HEK293 (cell line): Measurements from ENCODE around the gene TEX19.

Experiments used
- CTCF ChIA-PET: fragments of 350-600 bp; formaldehyde crosslinking; extraction: SDS; loops from one replicate; lab custom pipeline; 2021; ENCODE audit warnings: antibody characterized with exemption; lab: Yijun Ruan, JAX
- POLR2A ChIA-PET: fragments of 300-600 bp; formaldehyde crosslinking; extraction: SDS; loops from one replicate; lab custom pipeline; 2020; ENCODE audit warnings: antibody characterized with exemption, inconsistent platforms; lab: Yijun Ruan, JAX
- H3K27ac ChIP-seq: fragments of 200-500 bp; sonication (Bioruptor generic); 2 replicates; pipeline ENCODE4 v1.5.1; 2014; ENCODE audit warnings: low read depth, low read length, control low read depth, inconsistent platforms; ENCODE audit errors: extremely low read depth
- H3K36me3 ChIP-seq, 2 experiments: fragments of 200-500 bp in 1 of 2; sonication (Bioruptor generic) in 1 of 2; 1 replicate in 1 of 2; 2 replicates in 1 of 2; pipeline ENCODE4 v1.5.1; 2014 to 2017; ENCODE audit warnings: inconsistent platforms in 2 of 2, low read length in 2 of 2; ENCODE audit not compliant: control insufficient read depth in 2 of 2, insufficient read depth in 1 of 2
- H3K4me1 ChIP-seq: fragments of 200-500 bp; sonication (Bioruptor generic); 2 replicates; pipeline ENCODE4 v1.5.1; 2014; ENCODE audit warnings: mild to moderate bottlenecking, low read length, inconsistent platforms; ENCODE audit not compliant: control insufficient read depth, insufficient read depth
- H3K4me3 ChIP-seq: 2 replicates; pipeline ENCODE4 v1.5.1; 2011; ENCODE audit warnings: low read depth, mild to moderate bottlenecking, control low read depth, low read length, moderate library complexity
- H3K9me3 ChIP-seq: fragments of 200-500 bp; sonication (Bioruptor generic); 2 replicates; pipeline ENCODE4 v1.5.1; 2014; ENCODE audit warnings: low read depth, low read length, inconsistent platforms; ENCODE audit not compliant: control insufficient read depth, insufficient read depth
- INSM2 ChIP-seq: fragments of 450-650 bp; formaldehyde crosslinking; IDR thresholded peaks from 2 replicates; pipeline ENCODE4 v1.5.1; 2016; ENCODE audit warnings: missing biosample characterization, missing genetic modification characterization
- PRDM4 ChIP-seq: fragments of 450-650 bp; formaldehyde crosslinking; IDR thresholded peaks from 2 replicates; pipeline ENCODE4 v1.5.1; 2017; ENCODE audit warnings: missing biosample characterization, missing genetic modification characterization
- ZBTB6 ChIP-seq: fragments of 450-650 bp; formaldehyde crosslinking; IDR thresholded peaks from 2 replicates; pipeline ENCODE4 v1.5.1; 2017; ENCODE audit warnings: missing biosample characterization, missing genetic modification characterization
- ZFHX2 ChIP-seq: fragments of 450-650 bp; formaldehyde crosslinking; conservative IDR thresholded peaks from 2 replicates; pipeline ENCODE4 v1.5.1; 2016; ENCODE audit warnings: missing biosample characterization, missing genetic modification characterization
- ZFP37 ChIP-seq: fragments of 450-650 bp; formaldehyde crosslinking; IDR thresholded peaks from 2 replicates; pipeline ENCODE4 v1.5.1; 2016; ENCODE audit warnings: missing biosample characterization, missing genetic modification characterization
- ZFP41 ChIP-seq: fragments of 450-650 bp; formaldehyde crosslinking; IDR thresholded peaks from 2 replicates; pipeline ENCODE4 v1.5.1; 2016; ENCODE audit warnings: missing biosample characterization, missing genetic modification characterization, borderline replicate concordance
- ZIC2 ChIP-seq: fragments of 450-650 bp; formaldehyde crosslinking; IDR thresholded peaks from 2 replicates; pipeline ENCODE4 v1.5.1; 2016; ENCODE audit warnings: missing biosample characterization, missing genetic modification characterization
- ZNF184 ChIP-seq: fragments of 450-650 bp; IDR thresholded peaks from 2 replicates; pipeline ENCODE4 v1.5.1; 2018; ENCODE audit warnings: missing biosample characterization, mild to moderate bottlenecking, missing genetic modification characterization
- ZNF248 ChIP-seq: fragments of 450-650 bp; formaldehyde crosslinking; IDR thresholded peaks from 2 replicates; pipeline ENCODE4 v1.5.1; 2017; ENCODE audit warnings: missing biosample characterization, missing genetic modification characterization
- ZNF335 ChIP-seq: fragments of 450-650 bp; formaldehyde crosslinking; conservative IDR thresholded peaks from 2 replicates; pipeline ENCODE4 v1.5.1; 2016; ENCODE audit warnings: missing biosample characterization, missing genetic modification characterization
- ZNF37A ChIP-seq: fragments of 450-650 bp; IDR thresholded peaks from 2 replicates; pipeline ENCODE4 v1.5.1; 2018; ENCODE audit warnings: missing biosample characterization, missing genetic modification characterization
- ZNF473 ChIP-seq: fragments of 450-650 bp; formaldehyde crosslinking; IDR thresholded peaks from 2 replicates; pipeline ENCODE4 v1.5.1; 2017; ENCODE audit warnings: missing biosample characterization, missing genetic modification characterization
- ZNF514 ChIP-seq: fragments of 450-650 bp; formaldehyde crosslinking; IDR thresholded peaks from 2 replicates; pipeline ENCODE4 v1.5.1; 2016; ENCODE audit warnings: missing biosample characterization, missing genetic modification characterization
- ZNF560 ChIP-seq: fragments of 450-650 bp; formaldehyde crosslinking; IDR thresholded peaks from 2 replicates; pipeline ENCODE4 v1.5.1; 2017; ENCODE audit warnings: missing biosample characterization, missing genetic modification characterization, borderline replicate concordance
- ZNF600 ChIP-seq: fragments of 450-650 bp; formaldehyde crosslinking; IDR thresholded peaks from 2 replicates; pipeline ENCODE4 v1.5.1; 2016; ENCODE audit warnings: missing biosample characterization, missing genetic modification characterization
- ZNF621 ChIP-seq: fragments of 450-650 bp; formaldehyde crosslinking; IDR thresholded peaks from 2 replicates; pipeline ENCODE4 v1.5.1; 2017; ENCODE audit warnings: missing biosample characterization, missing genetic modification characterization
- ZNF645 ChIP-seq: fragments of 450-650 bp; formaldehyde crosslinking; IDR thresholded peaks from 2 replicates; pipeline ENCODE4; 2016; ENCODE audit warnings: missing biosample characterization, missing genetic modification characterization
- ZNF660 ChIP-seq: fragments of 450-650 bp; IDR thresholded peaks from 2 replicates; pipeline ENCODE4 v1.5.1; 2018; ENCODE audit warnings: missing biosample characterization, mild to moderate bottlenecking, missing genetic modification characterization
- ZNF76 ChIP-seq: fragments of 450-650 bp; formaldehyde crosslinking; IDR thresholded peaks from 2 replicates; pipeline ENCODE4; 2016; ENCODE audit warnings: low read depth, missing biosample characterization, missing genetic modification characterization, borderline replicate concordance
- ZNF843 ChIP-seq: fragments of 450-650 bp; formaldehyde crosslinking; IDR thresholded peaks from 2 replicates; pipeline ENCODE4 v1.5.1; 2016; ENCODE audit warnings: missing biosample characterization, missing genetic modification characterization
- ZSCAN23 ChIP-seq: fragments of 450-650 bp; formaldehyde crosslinking; IDR thresholded peaks from 2 replicates; pipeline ENCODE4 v1.5.1; 2016; ENCODE audit warnings: missing biosample characterization, missing genetic modification characterization
- ZSCAN30 ChIP-seq: fragments of 450-650 bp; IDR thresholded peaks from 2 replicates; pipeline ENCODE4 v1.5.1; 2018; ENCODE audit warnings: missing biosample characterization, mild to moderate bottlenecking, missing genetic modification characterization, moderate library complexity
- ZXDB ChIP-seq: fragments of 450-650 bp; formaldehyde crosslinking; IDR thresholded peaks from 2 replicates; pipeline ENCODE4 v1.5.1; 2016; ENCODE audit warnings: missing biosample characterization, missing genetic modification characterization
- TF ChIP-seq, protein P1 (sequence below): fragments of 450-650 bp; formaldehyde crosslinking; conservative IDR thresholded peaks from 2 replicates; pipeline ENCODE4 v1.5.1; 2016; ENCODE audit warnings: low read depth, missing biosample characterization, missing genetic modification characterization

The TEX19 gene

DNA sequence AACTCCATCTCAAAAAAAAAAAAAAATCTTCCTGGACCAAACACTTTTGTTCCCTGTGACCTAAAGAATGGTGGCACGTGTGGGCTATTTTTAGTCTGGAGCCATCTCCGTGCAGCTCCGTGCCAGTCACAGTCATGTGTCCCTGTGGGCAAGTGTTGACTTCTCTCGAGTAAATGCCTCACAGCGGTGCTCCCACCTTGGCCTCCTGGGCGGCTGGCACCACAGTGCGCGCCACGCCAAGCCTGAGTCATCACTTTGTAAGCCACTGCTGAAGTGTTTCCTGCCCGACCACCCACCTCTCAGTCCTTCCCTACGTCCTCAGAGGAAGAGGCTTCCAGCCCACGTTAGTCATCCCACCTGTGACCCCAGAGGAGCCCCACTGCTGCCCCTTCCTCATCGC, 48.2 kb downstream of the TEX19 start:
- no peaks in the 10 kb centered on the region for H3K4me1 ChIP-seq
- no peak overlapping the region for H3K27ac ChIP-seq
- no peak overlapping the region for H3K4me3 ChIP-seq
- no peaks in the 10 kb centered on the region for H3K9me3 ChIP-seq
- peaks cover 3 to 23% of the 10 kb centered on the region in 2 experiments; a peak in 2 of 3 replicates for H3K36me3 ChIP-seq
- ChIA-PET POLR2A (no interaction called here), CTCF (interaction anchor here (0.7 to 1.0 kb wide), 2 partner anchors 18 to 211 kb away, joined by 3 to 6 read pairs; no protein-coding TSS in a partner anchor)
- TF ChIP-seq ZNF621 (tag by site-specific recombination) (no peak), ZNF37A (tag by site-specific recombination) (no peak), ZNF514 (tag by site-specific recombination) (no peak), ZNF248 (tag by site-specific recombination) (no peak), ZNF76 (tag by site-specific recombination) (no peak), ZNF335 (tag by site-specific recombination) (no peak), ZSCAN30 (no peak), ZNF473 (tag by site-specific recombination) (no peak), ZNF645 (tag by site-specific recombination) (no peak), ZSCAN23 (tag by site-specific recombination) (no peak), ZFHX2 (tag by site-specific recombination) (peak; percentile 40), ZNF600 (tag by site-specific recombination) (no peak), INSM2 (no peak), ZIC2 (peak; percentile 22; the same call in 1 of the 2 replicates), ZNF184 (tag by site-specific recombination) (no peak), ZNF560 (tag by site-specific recombination) (no peak)
- TF ChIP-seq, protein P1, sequence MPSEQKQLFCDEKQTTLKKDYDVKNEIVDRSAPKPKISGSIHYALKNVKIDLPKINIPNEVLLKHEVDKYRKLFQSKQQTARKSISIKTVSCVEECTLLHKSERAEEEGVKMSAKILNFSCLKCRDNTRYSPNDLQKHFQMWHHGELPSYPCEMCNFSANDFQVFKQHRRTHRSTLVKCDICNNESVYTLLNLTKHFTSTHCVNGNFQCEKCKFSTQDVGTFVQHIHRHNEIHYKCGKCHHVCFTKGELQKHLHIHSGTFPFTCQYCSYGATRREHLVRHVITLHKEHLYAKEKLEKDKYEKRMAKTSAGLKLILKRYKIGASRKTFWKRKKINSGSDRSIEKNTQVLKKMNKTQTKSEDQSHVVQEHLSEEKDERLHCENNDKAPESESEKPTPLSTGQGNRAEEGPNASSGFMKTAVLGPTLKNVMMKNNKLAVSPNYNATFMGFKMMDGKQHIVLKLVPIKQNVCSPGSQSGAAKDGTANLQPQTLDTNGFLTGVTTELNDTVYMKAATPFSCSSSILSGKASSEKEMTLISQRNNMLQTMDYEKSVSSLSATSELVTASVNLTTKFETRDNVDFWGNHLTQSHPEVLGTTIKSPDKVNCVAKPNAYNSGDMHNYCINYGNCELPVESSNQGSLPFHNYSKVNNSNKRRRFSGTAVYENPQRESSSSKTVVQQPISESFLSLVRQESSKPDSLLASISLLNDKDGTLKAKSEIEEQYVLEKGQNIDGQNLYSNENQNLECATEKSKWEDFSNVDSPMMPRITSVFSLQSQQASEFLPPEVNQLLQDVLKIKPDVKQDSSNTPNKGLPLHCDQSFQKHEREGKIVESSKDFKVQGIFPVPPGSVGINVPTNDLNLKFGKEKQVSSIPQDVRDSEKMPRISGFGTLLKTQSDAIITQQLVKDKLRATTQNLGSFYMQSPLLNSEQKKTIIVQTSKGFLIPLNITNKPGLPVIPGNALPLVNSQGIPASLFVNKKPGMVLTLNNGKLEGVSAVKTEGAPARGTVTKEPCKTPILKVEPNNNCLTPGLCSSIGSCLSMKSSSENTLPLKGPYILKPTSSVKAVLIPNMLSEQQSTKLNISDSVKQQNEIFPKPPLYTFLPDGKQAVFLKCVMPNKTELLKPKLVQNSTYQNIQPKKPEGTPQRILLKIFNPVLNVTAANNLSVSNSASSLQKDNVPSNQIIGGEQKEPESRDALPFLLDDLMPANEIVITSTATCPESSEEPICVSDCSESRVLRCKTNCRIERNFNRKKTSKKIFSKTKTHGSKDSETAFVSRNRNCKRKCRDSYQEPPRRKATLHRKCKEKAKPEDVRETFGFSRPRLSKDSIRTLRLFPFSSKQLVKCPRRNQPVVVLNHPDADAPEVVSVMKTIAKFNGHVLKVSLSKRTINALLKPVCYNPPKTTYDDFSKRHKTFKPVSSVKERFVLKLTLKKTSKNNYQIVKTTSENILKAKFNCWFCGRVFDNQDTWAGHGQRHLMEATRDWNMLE (tag by site-specific recombination): no peak

GRCh38 chr17:82408288-82408937, 49.4 kb downstream of the TEX19 start:
- Histone ChIP-seq H3K4me1 (0 out of 2 replicates have a peak, but pooled peaks cover 6% of the 10 kb centered on the region), H3K36me3 (peaks cover 0 to 23% of the 10 kb centered on the region in 2 experiments; a peak in 2 of 3 replicates), H3K9me3 (no peaks in the 10 kb centered on the region), H3K27ac (no peak overlapping the region), H3K4me3 (no peak overlapping the region)
- CTCF ChIA-PET: no interaction called here
- POLR2A ChIA-PET: no interaction called here
- TF ChIP-seq ZBTB6 (tag by site-specific recombination): peak; percentile 82; the same call in 1 of the 2 replicates
- TF ChIP-seq ZNF335 (tag by site-specific recombination): 0 out of 2 replicates have a peak, but pooled peaks have one; percentile 19
- TF ChIP-seq ZNF248 (tag by site-specific recombination): no peak
- no peak for TF ChIP-seq ZNF660 (tag by site-specific recombination)
- no peak for TF ChIP-seq ZFP41 (tag by site-specific recombination)
- TF ChIP-seq ZFP37 (tag by site-specific recombination): no peak
- no peak for TF ChIP-seq PRDM4 (tag by site-specific recombination)
- no peak for TF ChIP-seq ZNF843 (tag by site-specific recombination)
- no peak for TF ChIP-seq ZXDB (tag by site-specific recombination)
